Adipose tissue (tissue), 3 donors: ENCODE measurements around the gene JAM2. TPM values are rescaled to one million over a fixed set of nuclear protein-coding genes. Genes with fewer than 3 reads are reported as not detected.
"Not testable (repeated sequence)": the region's sequence is repeated elsewhere in the genome, so short reads cannot be mapped to it uniquely, and the experiment has no call there.

ENCODE experiments used
- H3K27ac ChIP-seq: one replicate; pipeline ENCODE4 v1.5.1; 2013; ENCODE audit warnings: low read depth, low read length
- WGBS, 3 donors: extraction: QIAGEN DNeasy Blood & Tissue Kit; methylation state at CpG; one replicate each; pipeline ENCODE4 v1.1.7; 2013; 5-methylcytosine and 5-hydroxymethylcytosine counted together
- polyA plus RNA-seq, 3 donors: library from polyadenylated mRNA; stranded (reverse); fragments of 200-250 nt; gene quantifications; one replicate each; pipeline ENCODE4 v1.2.3, GENCODE V29; 2013
- donor health status: healthy with polysubstance abuse.
- donor health status: Bipolar disorder and iron deficiency.
- donor health status: healthy.

Gene JAM2
- polyA plus RNA-seq, 3 donors = 2.1 to 12.8 (median 11.6) TPM

DNA sequence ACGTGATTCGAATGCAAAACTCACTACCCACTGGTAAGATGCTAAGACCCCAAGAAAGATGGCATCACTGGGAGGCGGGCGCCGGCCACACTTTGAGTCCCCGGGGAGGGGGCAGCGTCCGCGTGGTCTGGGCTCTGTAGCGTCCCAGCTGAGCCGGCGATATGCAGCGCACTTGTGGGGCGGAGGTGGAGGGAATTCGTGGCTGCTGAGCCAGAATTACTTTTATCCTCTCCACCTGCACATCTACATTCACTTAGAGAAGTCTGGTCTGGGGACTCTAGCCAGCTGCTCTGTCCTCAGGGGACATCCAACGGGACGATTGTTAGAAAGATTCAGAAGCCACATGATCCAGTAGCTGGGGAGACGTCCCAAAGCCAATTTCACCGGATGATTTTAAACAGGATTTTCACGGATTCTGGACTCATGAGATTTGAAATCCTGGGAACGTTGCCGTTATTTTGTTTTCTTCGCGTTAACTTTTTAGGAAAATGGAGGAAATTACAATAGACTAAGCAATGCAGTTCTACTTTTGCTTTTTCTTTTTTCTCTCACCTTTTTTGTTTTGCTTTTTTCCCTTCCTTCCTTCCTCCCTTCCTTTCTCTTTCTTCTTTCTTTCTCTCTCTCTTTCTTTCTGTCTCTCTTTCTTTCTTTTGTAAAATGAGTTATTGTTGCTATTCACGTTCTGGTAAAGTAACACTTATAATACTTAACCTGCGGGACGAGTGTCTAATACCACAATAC is 1.3 kb downstream of the JAM2 start:
- H3K27ac ChIP-seq = no peak overlapping the region

GRCh38 chr21:25640943-25641292 is 1.9 kb downstream of the JAM2 start:
- H3K27ac ChIP-seq = no peak overlapping the region
- WGBS, 3 donors = 46 to 54% (median 49%) methylated on average over 5 of the region's 5 CpGs

More for the DNA sequence above, 1.3 kb downstream of the JAM2 start:
- WGBS, 3 donors = 7 to 8% (median 7%) methylated on average over 27 of the region's 27 CpGs

DNA sequence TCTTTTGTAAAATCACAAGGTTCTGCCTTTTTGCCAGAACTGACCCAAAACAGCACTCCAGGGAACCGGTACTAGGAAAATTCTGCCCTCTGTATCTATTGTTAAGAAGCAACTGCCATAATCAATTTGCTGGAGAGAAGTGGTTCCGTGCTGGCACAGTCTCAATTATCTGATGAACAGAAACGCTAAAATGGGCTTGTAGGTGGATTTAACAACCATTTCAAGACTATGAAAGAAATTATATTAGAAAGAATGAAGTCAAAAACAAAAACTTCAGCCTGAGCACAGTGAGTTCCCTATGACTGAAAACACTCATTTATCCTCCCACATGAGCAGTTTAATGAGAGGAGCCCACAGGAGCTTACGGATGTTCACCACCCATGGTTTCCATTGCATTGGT is 4.4 kb downstream of the JAM2 start:
- WGBS, 3 donors = 87 to 91% (median 90%) methylated on average over 4 of the region's 4 CpGs

GRCh38 chr21:25646474-25646873 is 7.4 kb downstream of the JAM2 start:
- WGBS, 3 donors = 44 to 70% (median 58%) methylated on average over 1 of the region's 1 CpG
- no peak overlapping the region for H3K27ac ChIP-seq

More for the DNA sequence above, 4.4 kb downstream of the JAM2 start:
- H3K27ac ChIP-seq = no peak overlapping the region

DNA sequence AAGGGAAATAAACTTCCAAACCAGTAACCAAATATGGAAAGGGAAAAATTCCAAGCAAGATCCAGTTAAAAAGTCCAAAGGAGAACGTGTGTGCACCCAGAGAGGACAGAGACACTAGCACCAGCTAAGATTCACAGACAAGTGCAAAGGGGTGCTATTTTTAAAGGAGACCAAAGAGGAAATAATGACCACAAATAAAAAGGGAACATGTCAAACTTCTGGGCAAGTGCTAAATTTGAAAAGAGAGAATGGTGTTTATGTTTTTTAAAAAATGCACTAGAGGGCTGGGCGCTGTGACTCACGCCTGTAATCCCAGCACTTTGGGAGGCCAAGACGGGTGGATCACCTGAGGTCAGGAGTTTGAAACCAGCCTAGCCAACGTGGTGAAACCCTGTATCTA is 8.6 kb downstream of the JAM2 start:
- WGBS, 3 donors = 47 to 67% (median 62%) methylated on average over 5 of the region's 5 CpGs
- no peak overlapping the region for H3K27ac ChIP-seq

GRCh38 chr21:25649146-25649545 is 10.1 kb downstream of the JAM2 start:
- H3K27ac ChIP-seq = no peak overlapping the region
- 70 to 80% (median 75%) methylated on average over 7 of the region's 7 CpGs for WGBS, 3 donors

- no peak overlapping the region for H3K27ac ChIP-seq
- WGBS, 3 donors = 87 to 91% (median 88%) methylated on average over 2 of the region's 2 CpGs
Measured at GRCh38 chr21:25656412-25656811, 17.4 kb downstream of the JAM2 start.

DNA sequence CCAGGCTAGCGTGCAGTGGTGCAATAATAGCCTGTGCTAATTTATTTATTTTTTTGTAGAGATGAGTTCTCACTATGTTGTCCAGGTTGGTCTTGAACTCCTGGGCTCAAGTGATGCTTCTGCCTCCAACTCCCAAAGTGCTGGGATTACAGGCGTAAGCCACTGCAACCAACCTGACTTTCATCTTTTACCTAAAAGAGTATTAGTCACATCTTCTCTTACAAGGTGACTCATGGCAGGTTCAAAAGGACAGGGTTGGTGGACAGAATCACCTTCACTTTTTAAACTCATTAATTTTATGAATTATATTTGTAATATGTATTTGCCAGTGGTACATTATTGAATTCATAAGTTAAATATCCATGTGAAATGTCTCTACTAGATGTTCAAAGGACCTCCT is 18.1 kb downstream of the JAM2 start:
- no peak overlapping the region for H3K27ac ChIP-seq
- 79 to 98% (median 96%) methylated on average over 2 of the region's 2 CpGs for WGBS, 3 donors

DNA sequence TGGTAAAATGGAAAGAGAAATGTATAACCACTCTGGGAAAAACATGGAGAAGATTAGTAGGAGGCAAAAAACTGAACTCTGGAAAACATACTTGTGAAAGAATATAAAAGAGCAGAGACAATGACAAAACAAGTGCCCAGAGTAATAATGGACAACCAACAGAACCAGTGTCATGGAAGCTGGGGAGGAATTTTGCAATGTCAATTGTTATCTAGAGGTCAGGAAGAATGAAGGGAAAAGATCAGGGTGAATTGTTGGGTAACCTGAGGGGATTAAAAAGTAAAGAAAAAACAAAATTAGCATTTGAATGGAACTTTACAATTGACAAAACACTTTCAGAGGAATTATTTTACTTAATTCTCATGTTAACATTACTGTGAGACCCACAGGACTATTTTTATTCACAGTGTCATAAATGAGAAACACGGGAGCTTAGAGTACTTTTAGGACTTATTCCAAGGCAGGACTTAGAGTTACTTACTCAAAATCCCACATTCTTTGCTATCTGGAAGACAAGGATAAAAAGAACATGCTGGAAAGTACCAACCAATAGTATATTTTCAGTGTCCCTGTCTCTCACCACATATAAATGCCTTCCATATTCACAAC is 19.5 kb downstream of the JAM2 start:
- H3K27ac ChIP-seq = no peak overlapping the region
- 26 to 66% (median 33%) methylated on average over 1 of the region's 1 CpG for WGBS, 3 donors

- WGBS, 3 donors = 39 to 84% (median 50%) methylated on average over 1 of the region's 1 CpG
Measured at GRCh38 chr21:25660233-25660632, 21.2 kb downstream of the JAM2 start.

GRCh38 chr21:25664491-25664931 is 25.5 kb downstream of the JAM2 start:
- WGBS, 3 donors = 53 to 78% (median 66%) methylated on average over 4 of the region's 4 CpGs
- no peak overlapping the region for H3K27ac ChIP-seq

More at GRCh38 chr21:25660233-25660632, 21.2 kb downstream of the JAM2 start:
- no peak overlapping the region for H3K27ac ChIP-seq

GRCh38 chr21:25670726-25671125 is 31.7 kb downstream of the JAM2 start:
- H3K27ac ChIP-seq = no peak overlapping the region

GRCh38 chr21:25676451-25676850 is 37.4 kb downstream of the JAM2 start:
- H3K27ac ChIP-seq = no peak overlapping the region

- H3K27ac ChIP-seq = no peak overlapping the region
- 37 to 84% (median 81%) methylated on average over 9 of the region's 9 CpGs for WGBS, 3 donors
Measured at GRCh38 chr21:25682382-25682781, 43.3 kb downstream of the JAM2 start.

GRCh38 chr21:25687787-25688186 is 48.7 kb downstream of the JAM2 start:
- 77 to 84% (median 83%) methylated on average over 4 of the region's 4 CpGs for WGBS, 3 donors
- no peak overlapping the region for H3K27ac ChIP-seq

DNA sequence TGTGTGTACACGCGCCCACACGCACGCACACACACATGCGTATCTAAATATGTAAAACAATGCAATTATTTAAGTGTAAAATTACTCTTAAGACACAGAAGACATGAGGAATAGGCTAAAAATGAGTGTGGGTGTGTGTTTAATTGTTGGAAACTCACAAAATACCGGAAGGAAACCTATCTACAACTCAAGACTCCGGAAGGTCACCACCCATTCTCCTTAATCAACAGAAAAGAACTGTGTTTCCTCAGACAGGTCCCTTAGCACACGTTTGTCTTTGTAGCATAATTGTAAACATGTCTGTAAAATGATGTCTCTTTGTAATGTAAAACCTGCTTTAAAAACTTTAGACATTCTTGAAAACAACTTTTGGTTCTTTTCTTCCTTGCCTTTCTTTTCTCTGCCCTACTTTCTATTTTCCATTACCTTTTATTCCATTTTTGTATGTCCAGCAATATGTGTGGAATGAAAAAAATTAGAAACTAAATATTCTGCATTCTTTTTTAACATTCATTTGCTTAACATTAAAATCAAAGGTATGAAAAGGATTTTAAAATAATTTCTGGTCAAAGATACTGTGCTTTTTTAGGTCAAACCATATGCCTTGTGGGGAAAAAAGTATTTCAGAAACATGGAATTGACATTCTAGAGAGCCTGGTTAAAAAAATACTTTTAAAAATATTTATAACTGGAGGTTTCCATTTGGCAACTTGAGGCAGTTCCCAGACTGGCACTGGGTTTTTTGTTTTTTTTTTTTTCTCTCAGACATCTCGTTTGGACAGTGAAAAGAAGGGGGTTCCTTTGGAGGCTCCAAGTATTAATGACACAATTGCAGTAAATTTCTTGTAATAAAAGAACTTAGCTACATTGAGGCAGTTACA is 49.5 kb downstream of the JAM2 start:
- 68 to 77% (median 74%) methylated on average over 9 of the region's 9 CpGs for WGBS, 3 donors
- no peak overlapping the region for H3K27ac ChIP-seq

DNA sequence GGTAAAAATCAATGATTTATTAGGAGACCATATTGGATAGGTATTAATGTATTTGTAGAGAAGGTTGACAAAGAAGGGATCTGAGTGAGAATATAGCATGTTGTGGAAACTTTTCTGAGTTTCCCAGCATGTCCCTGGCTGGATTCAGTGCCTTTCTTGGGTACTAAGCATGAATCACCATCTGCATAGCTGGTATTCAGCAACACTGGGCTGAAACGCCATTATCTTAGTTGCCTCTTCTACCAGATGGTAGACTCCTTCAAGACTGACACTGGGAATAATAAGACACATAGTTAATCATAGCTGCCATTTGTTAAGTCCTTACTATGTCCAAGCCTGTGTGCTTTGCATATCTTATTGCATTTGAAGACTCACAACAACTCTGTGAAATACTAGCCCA is 50.2 kb downstream of the JAM2 start:
- 73 to 81% (median 74%) methylated on average over 1 of the region's 1 CpG for WGBS, 3 donors

DNA sequence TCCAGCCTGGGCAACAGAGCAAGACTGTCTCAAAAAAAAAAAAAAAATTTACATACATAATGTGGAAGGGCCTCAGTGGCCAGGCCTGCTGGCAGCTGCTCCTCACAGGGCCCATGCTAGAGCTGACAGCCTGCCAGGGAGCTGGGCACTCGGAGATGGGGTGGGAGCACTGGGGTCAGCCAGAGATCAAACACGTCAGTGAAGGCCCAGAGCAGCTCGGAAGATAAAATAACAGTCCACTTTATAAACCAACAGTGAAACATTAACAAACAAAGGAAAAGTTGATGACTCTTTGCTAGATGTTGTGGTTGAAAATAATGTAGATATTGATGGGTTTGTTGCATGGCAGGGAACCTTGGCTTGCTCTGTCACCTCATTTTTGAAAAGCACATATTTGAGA is 52.9 kb downstream of the JAM2 start:
- WGBS, 3 donors = 76 to 85% (median 81%) methylated on average over 3 of the region's 3 CpGs

More for the DNA sequence above, 50.2 kb downstream of the JAM2 start:
- H3K27ac ChIP-seq = no peak overlapping the region

DNA sequence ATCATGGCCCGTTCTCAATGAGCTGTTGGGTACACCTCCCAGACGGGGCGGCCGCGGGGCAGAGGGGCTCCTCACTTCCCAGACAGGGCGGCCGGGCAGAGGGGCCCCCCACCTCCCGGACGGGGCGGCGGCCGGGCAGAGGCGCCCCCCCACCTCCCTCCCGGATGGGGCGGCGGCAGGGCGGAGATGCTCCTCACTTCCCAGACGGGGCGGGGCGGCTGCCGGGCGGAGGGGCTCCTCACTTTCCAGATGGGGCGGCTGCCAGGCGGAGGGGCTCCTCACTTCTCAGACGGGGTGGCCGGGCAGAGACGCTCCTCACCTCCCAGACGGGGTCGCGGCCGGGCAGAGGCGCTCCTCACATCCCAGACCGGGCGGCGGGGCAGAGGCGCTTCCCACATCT is 56.4 kb downstream of the JAM2 start:
- not testable (repeated sequence) for H3K27ac ChIP-seq
- WGBS, 3 donors = 92 to 96% (median 96%) methylated on average over 24 to 36 of the region's 36 CpGs

More for the DNA sequence above, 52.9 kb downstream of the JAM2 start:
- no peak overlapping the region for H3K27ac ChIP-seq
